ENCODE results near the gene THOP1. TPM values are rescaled to one million over a fixed set of nuclear protein-coding genes. Genes with fewer than 3 reads are reported as not detected.
A peak's percentile ranks its signal among the peaks of the same experiment; 100 is the strongest.

Gene THOP1
- polyA plus RNA-seq, 3 donors = 13.4 to 17.6 (median 14.6) TPM

DNA sequence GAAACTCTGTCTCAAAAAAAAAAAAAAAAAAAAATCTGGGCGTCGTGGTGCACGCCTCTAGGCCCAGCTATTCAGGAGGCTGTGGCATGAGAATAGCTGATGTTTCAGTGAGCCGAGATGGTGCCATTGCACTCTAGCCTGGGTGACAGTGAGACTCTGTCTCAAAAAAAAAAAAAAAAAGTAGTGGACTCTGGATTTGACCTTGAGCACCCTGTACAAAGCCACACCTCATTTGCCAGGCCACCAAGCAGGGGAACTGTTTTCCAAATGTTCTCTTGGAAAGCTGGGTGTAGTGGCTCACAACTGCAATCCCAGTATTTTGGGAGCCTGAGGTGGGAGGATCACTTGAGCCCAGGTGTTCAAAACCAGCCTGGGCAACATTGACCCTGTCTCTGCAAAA lies 52.1 kb downstream of the THOP1 start:
- H3K27me3 Mint-ChIP-seq (ENCODE audit: low read depth in 3 of 3) = peaks cover 0 to 7% (median 4%) of the 10 kb centered on the region in 3 donors

DNA sequence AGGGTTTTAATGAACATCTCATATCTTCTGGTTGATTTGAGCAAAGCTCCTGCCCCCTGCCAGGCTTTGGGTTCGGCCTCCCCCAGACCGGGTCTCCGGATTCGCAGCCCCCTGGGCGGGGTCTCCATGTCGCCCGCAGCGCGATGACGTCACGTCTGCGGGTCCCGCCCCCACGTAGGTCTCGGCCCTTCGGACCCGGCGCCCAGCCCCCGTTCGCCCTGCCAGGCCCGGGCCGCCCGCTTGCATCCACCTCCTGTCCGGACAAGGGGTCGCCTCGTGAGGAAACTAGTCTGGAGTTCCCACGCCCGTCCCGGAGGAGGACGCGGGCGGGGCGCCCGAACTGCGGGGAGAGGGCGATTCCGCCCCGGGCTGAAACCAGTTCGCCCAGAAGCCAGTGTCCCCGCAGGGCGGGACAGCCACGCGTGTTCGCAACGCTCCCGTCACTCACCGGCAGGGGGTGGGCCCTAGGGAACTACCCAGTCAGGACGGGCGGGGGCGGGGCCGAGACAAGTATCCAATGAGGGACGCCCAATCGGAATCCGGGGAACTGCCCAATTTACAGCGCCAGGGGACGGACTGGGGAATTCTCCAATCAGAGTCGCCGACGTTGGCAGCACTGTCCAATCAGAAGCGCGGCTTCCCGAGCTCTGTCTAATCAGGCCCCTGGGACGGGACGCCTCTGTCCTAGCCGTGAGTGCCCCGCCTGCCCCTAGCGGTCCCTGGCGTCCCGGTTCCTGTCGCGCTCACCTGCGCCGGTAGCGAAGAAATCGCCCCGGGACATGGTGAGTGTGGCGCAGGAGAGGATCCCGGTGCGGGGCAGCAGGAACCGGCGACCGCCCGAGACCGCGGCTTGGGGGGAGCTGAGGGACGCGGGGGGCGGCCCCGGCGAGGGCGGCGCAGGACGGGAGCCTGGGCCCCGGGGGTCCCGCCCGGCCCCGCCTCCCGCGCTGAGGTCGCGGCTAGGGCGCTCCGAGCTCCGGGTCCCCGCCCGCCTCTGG lies 55.8 kb downstream of the THOP1 start, which contains the start of gene ZNF555:
TSS of gene ZNF555 (plus strand) at position 682 of the 998 bp plus-strand sequence. CDS start at position 780, 98 bp downstream.
- intact Hi-C loops (cut with micrococcal nuclease) = loop anchor here in 1 of 2 donors (5.0 kb wide), 2 partner anchors 106 to 196 kb away; no protein-coding TSS in a partner anchor
- peak within 1 kb of the TSS; percentile 89 to 91 for H3K4me3 Mint-ChIP-seq
- WGBS (ENCODE audit: insufficient coverage) = under 1% methylated on average over 105 of the region's 106 CpGs

More for the DNA sequence above, 52.1 kb downstream of the THOP1 start:
- Histone ChIP-seq H3K79me2 (ENCODE audit: insufficient read depth, low read length) (peaks cover 9% of the 10 kb centered on the region), H3K9me3 (replicated peaks in 1 of 2; ENCODE audit: control insufficient read depth in 1 of 2, insufficient read depth in 1 of 2, low read length in 2 of 2) (peaks cover 68 to 79% of the 10 kb centered on the region in 2 donors), H2AFZ (ENCODE audit: insufficient read depth, low read depth, low read length, poor library complexity, severe bottlenecking) (no peak overlapping the region), H3K36me3 (replicated peaks in 1 of 2; ENCODE audit: control insufficient read depth in 1 of 2, insufficient read depth in 2 of 2, low read length in 2 of 2) (peaks cover 4 to 24% of the 10 kb centered on the region in 2 donors), H4K20me1 (ENCODE audit: insufficient read depth, low read length) (no peaks in the 10 kb centered on the region), H3K4me3 (replicated peaks in 1 of 3; ENCODE audit: low read depth in 2 of 3, low read length in 3 of 3) (no peak overlapping the region), H3K27ac (ENCODE audit: low read depth in 1 of 2, low read length in 2 of 2) (no peak overlapping the region), H3K27me3 (ENCODE audit: control insufficient read depth in 2 of 2, insufficient read depth in 2 of 2, low read length in 2 of 2) (no peaks in the 10 kb centered on the region), H3K4me2 (replicated peaks; ENCODE audit: extremely low read depth, low read length, poor library complexity, severe bottlenecking) (no peak overlapping the region), H3K4me1 (ENCODE audit: control insufficient read depth in 1 of 2, insufficient read depth in 2 of 2, low read length in 2 of 2) (peaks cover 15 to 17% of the 10 kb centered on the region in 2 donors), H3K9ac (ENCODE audit: insufficient read depth, low read length, poor library complexity, severe bottlenecking) (no peak overlapping the region)
- Mint-ChIP-seq H3K36me3 (peaks cover 17 to 25% of the 10 kb centered on the region in 2 donors), H3K9me3 (peaks cover 40 to 88% (median 78%) of the 10 kb centered on the region in 7 donors), H3K4me3 (no peak overlapping the region), H3K27ac (no peak overlapping the region), H3K4me1 (peaks cover 13% of the 10 kb centered on the region)
- TF ChIP-seq, protein P1, sequence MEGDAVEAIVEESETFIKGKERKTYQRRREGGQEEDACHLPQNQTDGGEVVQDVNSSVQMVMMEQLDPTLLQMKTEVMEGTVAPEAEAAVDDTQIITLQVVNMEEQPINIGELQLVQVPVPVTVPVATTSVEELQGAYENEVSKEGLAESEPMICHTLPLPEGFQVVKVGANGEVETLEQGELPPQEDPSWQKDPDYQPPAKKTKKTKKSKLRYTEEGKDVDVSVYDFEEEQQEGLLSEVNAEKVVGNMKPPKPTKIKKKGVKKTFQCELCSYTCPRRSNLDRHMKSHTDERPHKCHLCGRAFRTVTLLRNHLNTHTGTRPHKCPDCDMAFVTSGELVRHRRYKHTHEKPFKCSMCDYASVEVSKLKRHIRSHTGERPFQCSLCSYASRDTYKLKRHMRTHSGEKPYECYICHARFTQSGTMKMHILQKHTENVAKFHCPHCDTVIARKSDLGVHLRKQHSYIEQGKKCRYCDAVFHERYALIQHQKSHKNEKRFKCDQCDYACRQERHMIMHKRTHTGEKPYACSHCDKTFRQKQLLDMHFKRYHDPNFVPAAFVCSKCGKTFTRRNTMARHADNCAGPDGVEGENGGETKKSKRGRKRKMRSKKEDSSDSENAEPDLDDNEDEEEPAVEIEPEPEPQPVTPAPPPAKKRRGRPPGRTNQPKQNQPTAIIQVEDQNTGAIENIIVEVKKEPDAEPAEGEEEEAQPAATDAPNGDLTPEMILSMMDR (IDR thresholded peaks at IDR 0.05) = no peak
- DNase-seq = no peak
- intact Hi-C loops (cut with micrococcal nuclease) = no loop called here
- WGBS (ENCODE audit: insufficient coverage) = 100% methylated on average over 1 of the region's 4 CpGs

More for the DNA sequence above, 55.8 kb downstream of the THOP1 start, which contains the start of gene ZNF555:
- Histone ChIP-seq H3K9ac (ENCODE audit: insufficient read depth, low read length, poor library complexity, severe bottlenecking) (peak within 1 kb of the TSS; percentile 77), H2AFZ (ENCODE audit: insufficient read depth, low read depth, low read length, poor library complexity, severe bottlenecking) (peak within 1 kb of the TSS; percentile 83), H3K4me2 (replicated peaks; ENCODE audit: extremely low read depth, low read length, poor library complexity, severe bottlenecking) (peak within 1 kb of the TSS; percentile 98), H3K9me3 (replicated peaks in 1 of 2; ENCODE audit: control insufficient read depth in 1 of 2, insufficient read depth in 1 of 2, low read length in 2 of 2) (peaks cover 36 to 49% of the 10 kb centered on the region in 2 donors), H3K4me3 (replicated peaks in 1 of 3; ENCODE audit: low read depth in 2 of 3, low read length in 3 of 3) (peak within 1 kb of the TSS; percentile 64 to 87 (median 68)), H3K79me2 (ENCODE audit: insufficient read depth, low read length) (peaks cover 34% of the 10 kb centered on the region), H3K36me3 (replicated peaks in 1 of 2; ENCODE audit: control insufficient read depth in 1 of 2, insufficient read depth in 2 of 2, low read length in 2 of 2) (peaks cover 0 to 16% of the 10 kb centered on the region in 2 donors), H3K4me1 (ENCODE audit: control insufficient read depth in 1 of 2, insufficient read depth in 2 of 2, low read length in 2 of 2) (peaks cover 20 to 23% of the 10 kb centered on the region in 2 donors), H4K20me1 (ENCODE audit: insufficient read depth, low read length) (no peaks in the 10 kb centered on the region), H3K27me3 (ENCODE audit: control insufficient read depth in 2 of 2, insufficient read depth in 2 of 2, low read length in 2 of 2) (no peaks in the 10 kb centered on the region), H3K27ac (ENCODE audit: low read depth in 1 of 2, low read length in 2 of 2) (peak within 1 kb of the TSS; percentile 76 to 87)
- peak within 1 kb of the TSS; percentile 72 to 93 (median 89) for H3K27ac Mint-ChIP-seq
- H3K9me3 Mint-ChIP-seq = peaks cover 16 to 60% (median 45%) of the 10 kb centered on the region in 7 donors
- peaks cover 22% of the 10 kb centered on the region for H3K4me1 Mint-ChIP-seq
- DNase-seq = peak; percentile 98 to 100 (median 99)
- H3K27me3 Mint-ChIP-seq (ENCODE audit: low read depth in 3 of 3) = peaks cover 0 to 4% (median 3%) of the 10 kb centered on the region in 3 donors
- TF ChIP-seq, protein P1 (IDR thresholded peaks at IDR 0.05) = peak; percentile 74
- peaks cover 9 to 17% of the 10 kb centered on the region in 2 donors for H3K36me3 Mint-ChIP-seq
